HG03175 (cell line): ENCODE data around the gene MBD6.
"Not testable (repeated sequence)": the region's sequence is repeated elsewhere in the genome, so short reads cannot be mapped to it uniquely, and the experiment has no call there.

ENCODE experiments used
- ATAC-seq: cut with Tn5 transposase; IDR thresholded peaks from one replicate; pipeline ENCODE4 v1.9.1; 2021; ENCODE audit warnings: mild to moderate bottlenecking, moderate library complexity; ENCODE audit not compliant: unreplicated experiment

MBD6 gene

DNA sequence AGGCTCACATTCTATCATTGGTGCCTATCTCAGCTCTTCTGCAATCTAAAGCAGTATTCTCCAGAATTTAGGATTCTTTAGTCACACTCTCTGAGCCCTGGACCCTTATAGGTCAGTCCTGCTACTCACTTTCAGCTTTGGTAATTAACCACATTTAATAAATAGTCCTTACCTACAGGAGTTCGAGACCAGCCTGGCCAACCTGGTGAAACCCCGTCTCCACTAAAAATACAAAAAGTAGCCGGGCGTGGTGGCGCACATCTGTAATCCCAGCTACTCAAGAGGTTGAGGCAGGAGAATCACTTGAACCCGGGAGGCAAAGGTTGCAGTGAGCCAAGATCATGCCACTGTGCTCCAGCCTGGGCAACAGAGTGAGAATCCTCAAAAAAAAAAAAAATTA lies 8.9 kb upstream of the MBD6 start:
- ATAC-seq = not testable (repeated sequence)

- ATAC-seq = not testable (repeated sequence)
Measured at GRCh38 chr12:57514246-57514645, 8.4 kb upstream of the MBD6 start.

DNA sequence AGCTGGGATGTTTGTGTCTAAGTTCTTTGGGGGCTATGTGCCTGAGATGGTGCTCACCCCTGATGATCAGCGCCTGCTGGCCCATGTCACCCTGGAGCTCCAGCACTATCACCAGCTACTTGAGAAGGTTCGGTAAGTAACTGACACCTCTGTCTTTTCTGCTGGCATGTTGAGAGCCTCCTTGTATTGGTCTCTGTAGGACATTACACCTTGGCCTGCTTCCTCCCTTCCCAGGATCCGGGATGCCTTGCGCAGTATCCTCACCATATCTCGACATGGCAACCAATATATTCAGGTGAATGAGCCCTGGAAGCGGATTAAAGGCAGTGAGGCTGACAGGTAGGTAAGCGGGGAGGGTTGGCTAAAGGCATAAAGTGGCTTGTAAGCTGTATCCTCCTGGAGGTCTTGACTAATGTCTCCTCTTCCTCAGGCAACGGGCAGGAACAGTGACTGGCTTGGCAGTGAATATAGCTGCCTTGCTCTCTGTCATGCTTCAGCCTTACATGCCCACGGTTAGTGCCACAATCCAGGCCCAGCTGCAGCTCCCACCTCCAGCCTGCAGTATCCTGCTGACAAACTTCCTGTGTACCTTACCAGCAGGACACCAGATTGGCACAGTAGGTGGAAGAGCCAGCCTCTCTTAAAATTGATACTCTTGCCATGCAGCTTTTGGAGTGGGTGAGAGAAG lies 7.8 kb upstream of the MBD6 start:
- ATAC-seq = no peak

- no peak for ATAC-seq
Measured at GRCh38 chr12:57515408-57515933, 7.2 kb upstream of the MBD6 start.

DNA sequence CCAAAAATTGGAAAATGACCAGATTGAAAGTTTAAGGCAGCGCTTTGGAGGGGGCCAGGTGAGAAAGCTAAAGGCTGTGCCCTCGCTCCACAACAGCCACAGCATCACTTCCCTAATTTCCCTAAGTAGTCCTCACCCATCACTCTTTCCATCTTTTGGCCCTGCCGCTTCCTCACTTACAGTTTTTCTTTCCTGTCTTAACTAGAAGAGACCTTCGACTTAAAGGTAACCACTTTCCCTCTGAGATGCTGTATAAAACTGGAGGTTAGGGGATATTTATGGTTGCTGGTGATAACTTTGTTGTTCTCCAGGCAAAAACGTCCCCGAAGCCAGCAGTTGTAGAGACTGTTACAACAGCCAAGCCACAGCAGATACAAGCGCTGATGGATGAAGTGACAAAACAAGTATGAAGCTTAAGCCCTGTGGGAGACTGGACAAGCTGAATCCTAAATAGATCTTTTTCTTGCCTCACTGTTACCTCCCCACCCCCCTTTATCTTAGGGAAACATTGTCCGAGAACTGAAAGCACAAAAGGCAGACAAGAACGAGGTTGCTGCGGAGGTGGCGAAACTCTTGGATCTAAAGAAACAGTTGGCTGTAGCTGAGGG lies 6.6 kb upstream of the MBD6 start:
- no peak for ATAC-seq

DNA sequence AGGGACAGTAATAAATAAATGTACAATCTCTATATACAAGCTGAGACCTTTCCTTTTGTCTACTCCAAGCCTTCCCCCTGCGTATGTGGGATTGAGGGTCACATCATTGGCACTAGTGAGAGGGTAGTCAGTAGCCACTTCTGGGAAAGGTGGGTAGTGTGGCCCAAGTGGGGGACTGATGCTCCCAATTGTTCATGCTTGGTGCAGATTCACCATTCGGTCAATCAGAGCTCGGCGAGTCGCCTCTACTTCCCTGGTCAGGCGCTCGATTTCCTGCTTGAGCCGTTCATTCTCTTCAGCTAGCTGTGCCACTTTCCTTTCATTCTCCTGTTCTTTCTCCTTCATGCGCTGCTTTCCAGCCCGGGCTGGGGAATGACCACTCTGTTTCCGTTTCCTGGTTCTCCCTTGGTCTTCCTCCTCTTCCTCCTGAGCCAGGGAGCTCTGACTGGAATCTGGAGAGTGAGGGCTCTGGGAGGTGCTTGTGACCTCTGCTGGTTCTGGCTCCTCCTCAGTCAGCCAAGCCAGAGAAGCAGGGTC lies 5.9 kb upstream of the MBD6 start:
- ATAC-seq = no peak

- no peak for ATAC-seq
Measured at GRCh38 chr12:57517187-57517586, 5.4 kb upstream of the MBD6 start.

DNA sequence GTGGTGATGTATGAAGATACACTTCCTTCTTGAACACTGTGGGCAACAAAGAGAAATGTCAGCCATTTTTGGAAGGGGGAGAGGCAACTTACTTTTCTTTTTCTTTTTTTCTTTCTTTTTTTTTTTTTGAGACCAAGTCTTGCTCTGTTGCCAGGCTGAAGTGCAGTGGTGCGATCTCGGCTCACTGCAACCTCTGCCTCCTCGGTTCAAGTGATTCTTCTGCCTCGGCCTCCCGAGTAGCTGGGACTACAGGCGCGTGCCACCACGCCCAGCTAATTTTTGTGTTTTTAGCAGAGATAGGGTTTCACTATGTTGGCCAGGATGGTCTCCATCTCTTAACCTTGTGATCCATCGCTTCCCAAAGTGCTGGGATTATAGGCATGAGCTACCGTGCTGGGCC lies 4.9 kb upstream of the MBD6 start:
- ATAC-seq = not testable (repeated sequence)

DNA sequence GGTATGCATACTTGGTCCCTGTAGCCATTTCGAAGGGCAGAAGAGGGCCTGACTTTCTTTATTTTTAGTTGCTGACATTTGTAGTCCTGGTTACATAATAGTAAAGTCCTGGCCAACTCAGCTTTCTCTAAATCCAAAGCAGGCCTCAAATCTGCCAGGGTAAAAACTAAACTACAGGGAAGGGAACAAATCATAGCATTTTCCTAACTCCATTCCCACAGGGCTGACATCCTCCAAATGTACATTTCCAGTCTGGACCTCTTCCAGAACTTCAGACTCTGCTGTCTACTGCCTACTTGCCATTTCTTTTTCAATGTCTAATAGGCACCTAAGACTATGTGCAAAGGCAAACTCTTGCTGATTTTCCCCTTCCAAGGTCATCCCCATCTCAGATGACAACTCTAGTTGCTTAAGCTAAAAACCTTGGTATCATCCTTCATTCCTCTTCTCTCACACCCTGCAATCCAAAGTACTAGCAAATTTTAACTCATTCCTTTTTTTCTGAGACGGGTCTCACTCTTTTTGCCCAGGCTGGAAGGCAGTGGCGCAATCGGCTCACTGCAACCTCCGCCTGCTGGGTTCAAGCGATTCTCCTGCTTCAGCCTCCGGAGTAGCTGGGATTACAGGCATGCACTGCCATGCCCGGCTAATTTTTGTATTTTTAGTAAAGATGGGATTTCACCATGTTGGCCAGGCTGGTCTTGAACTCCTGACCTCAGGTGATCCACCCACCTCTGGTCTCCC lies 4.3 kb upstream of the MBD6 start:
- no peak for ATAC-seq

DNA sequence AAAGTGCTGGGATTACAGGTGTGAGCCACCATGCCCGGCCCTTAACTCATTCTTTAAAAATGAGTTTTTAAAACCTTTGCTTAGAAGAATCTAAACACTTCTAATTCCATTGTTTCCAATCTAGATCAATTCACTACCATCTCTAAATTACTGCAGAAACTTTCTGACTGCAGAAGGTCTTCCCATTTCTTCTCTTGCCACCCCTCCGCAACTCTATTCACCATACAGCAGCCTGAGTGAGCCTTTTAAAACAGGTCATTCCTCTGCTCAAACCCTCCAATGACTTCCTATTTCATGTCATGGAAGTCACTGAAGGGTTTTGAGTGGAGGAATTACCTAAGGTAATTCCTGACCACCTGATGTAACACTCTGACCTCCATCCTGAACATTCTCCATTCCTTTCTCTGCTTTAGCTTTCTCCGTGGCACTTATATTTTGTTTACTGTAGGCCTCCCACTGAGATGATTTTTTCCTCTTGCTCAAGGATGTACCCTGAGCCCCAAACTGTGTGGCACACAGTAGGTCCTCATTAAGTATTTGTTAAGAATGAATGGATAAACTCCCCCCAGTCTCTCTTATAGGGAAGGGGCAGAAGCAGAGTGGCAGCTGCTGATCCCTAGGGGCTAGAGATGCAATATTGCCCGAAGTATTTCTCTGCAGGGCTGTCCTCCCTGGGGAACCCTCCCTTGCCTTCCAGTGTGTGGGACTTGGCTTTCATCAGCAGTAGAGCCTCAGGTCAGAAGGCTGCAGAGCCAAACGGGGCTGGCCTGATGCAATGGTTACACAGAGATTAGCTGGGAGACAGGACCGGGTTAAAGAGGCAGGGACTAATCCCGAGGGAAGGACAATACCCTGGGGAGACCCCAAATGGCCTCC lies 3.5 kb upstream of the MBD6 start:
- ATAC-seq = no peak

DNA sequence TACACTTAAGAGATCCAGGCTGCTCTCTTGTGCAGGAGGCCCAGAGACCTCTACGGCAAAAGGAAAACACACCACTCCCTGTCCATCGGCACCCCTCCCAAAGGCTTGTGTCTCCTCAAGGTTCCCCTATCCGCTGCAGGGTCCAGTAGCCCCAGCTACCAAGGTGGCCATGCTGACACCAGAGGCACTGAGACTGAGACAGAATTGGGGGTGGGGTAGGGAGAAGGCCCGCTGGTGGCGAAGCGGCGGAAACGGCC lies 2.9 kb upstream of the MBD6 start:
- ATAC-seq = peak; percentile 8

DNA sequence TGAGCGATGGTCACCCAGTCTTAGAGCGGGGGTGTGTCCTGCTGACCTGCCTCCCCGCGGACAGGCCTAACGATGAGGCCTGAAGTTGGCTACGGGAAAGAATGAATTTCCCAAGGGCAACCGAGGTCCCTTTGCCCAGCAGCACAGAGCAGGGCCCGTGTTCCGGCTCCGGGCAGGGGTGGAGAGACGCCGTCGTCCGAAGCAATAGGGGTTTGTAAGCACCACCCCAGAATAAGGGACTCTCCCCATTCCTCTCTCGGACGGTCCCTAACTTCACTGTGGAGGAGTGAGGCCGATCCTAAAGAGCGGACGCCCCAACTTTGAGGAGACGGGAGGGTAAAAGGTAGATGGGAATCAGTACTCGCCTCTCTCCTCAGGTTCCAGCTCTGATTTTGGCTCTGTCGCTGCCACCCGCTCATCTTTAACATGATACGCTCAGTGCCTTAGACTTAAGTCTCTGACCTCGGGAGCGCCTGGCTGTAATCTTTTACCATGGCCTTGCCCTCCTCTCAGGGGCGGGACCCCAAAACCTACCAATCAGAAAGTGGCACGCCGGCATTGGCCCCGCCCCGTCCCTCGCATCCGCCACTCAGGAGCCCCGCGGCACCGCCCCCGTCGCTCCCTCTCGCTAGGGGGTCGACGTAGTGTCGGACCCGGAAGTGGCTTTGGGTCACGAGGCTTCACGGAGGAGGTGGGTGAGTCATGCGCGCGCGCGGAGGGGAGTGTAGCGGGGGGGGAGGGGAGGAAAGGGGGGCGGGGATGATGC lies 2.4 kb upstream of the MBD6 start, which contains the start of gene DDIT3:
DDIT3 (minus strand) TSS at position 462 of the 766 bp plus-strand sequence. CDS start 3,108 bp downstream, outside the sequence.
- peak; percentile 72 for ATAC-seq

DNA sequence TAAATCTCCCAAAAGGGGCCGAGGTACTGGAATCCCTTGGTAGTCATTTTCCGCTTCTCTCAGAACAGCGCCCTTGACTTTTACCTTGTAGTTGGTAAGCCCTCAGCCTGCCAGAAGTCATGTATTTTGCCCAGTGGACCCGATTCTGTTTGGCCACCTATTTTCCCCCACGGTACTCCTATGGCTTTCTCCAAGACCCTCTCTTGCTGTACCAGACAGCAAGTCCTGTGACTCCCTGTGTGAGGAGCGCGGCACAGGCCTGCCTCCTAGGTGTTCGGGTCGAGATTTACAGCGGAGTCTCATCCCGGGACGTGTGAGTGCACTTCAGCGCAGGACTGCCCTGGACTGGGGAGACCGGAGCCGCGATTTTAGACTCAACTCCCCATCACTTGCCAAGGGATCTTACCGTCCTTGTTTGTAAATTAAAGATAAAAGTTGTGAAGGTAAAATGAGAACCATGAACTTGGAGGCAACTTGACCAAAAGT lies 1.1 kb upstream of the MBD6 start:
- no peak for ATAC-seq

DNA sequence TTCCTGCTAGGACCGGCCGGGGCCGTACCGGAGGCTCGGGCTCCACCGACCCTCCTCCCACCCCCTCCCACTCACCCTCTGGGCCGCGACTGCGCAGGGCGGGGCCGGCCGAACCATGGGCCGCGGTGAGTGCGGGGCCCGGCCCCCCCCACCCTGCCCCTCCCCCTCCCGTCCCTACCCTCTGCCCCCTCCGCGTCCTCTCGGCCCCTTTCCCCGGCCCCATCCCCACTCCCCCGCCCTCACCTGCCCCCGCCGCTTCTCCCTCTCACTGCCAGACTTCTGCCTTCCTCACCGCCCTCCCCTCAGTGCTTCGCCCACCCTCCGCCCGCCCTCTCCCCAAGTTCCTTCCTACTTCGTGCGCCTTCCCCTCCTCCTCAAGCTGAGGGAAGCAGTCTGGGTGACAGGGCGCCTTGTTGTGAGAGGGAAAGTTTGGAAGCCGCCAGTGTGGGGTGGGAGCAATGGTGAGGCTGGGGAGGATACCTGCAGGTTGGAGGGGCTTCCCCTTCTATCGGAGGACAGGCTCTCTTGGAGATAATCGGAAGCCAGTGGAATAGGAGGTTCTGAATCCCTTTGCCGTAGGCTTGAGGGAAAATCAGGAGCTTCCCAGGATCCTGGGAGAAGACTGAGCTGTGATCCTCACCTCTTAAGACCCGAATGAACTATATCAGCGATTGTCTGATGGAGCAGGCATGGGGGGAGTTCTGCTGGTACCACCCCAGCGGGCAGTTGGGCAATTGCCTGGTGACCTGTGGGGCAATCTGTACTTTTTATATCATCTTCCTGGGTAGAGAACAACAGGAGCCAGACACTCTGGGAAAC lies 472 bp downstream of the MBD6 start:
- no peak for ATAC-seq

DNA sequence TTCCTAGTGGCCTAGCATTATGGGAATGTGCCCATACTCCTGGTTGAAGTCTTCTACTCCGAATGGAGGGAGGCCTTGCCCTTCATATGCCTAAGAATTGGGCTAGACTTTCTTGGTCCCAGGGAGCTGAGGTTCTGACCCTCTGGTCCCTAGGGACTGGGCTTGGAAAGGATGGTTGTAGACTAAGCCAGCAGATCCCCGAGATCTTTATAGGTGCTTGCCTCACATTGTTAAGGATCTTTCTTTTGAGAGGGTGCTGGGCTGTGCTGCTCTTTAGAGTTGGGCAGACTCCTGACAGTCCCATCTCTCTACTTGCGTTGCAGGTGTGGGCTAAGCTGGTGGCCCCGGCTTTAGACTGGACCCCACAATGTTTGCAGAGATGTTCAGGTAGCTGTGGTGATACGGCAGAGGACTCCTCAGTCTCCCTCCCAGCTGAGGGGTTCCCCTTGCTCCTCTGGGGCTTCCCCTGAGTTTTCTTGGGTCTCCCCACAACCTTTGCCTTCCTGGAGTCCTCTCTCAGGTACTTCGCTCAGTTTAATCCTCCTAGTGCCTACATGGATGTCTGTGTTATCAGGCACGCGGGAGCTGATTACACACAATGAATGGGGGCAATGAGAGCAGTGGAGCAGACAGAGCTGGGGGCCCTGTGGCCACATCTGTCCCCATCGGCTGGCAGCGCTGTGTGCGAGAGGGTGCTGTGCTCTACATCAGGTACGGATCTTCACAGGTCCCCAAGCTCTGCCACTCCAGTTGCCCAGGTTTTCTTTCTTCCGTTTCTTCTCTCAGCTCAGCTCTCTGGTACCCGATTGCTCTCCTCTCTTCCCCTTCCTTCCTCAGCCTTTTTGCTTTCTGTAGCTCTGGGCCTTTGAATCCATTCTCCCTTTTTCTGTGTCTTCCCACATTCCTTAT lies 1.3 kb downstream of the MBD6 start:
- ATAC-seq = no peak

DNA sequence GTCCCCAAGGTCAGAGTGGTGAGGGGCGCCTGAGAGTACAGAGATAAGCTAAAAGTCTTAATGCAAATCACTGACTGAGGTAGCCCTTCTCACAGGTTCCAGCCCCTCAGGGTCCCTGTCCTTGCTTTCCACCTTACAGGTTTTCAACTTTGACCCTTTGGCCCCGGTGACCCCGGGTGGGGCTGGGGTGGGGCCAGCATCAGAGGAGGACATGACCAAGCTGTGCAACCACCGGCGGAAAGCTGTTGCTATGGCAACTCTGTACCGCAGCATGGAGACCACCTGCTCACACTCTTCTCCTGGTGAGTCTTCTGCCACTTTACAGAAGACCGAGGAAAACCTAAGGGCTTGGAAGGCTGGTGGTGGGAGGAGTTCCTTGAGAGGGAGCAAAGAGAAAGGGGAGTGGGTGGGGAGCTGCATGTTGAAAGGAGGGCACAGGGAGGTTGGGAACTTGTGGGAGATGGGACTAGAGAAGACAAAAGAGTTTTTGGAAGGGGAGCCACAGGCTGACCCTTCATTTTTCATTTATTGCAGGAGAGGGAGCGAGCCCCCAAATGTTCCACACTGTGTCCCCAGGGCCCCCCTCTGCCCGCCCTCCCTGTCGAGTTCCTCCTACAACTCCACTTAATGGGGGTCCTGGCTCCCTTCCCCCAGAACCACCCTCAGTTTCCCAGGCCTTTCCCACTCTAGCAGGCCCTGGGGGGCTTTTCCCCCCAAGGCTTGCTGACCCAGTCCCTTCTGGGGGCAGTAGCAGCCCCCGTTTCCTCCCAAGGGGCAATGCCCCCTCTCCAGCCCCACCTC lies 2.4 kb downstream of the MBD6 start:
- ATAC-seq = no peak
